ACC112 (cell line): Measurements from ENCODE around the gene ANKLE1.

ENCODE experiments used
- H2AFZ ChIP-seq: fragments of 200-600 bp; sonication (generic); one replicate; pipeline ENCODE4 v1.6.0; 2017; ENCODE audit warnings: antibody characterized with exemption, low read length; ENCODE audit not compliant: unreplicated experiment
- H3K27ac ChIP-seq: fragments of 200-600 bp; sonication (generic); 2 replicates; pipeline ENCODE4 v1.5.1; 2014; ENCODE audit warnings: low read depth, mild to moderate bottlenecking, antibody characterized with exemption, low read length, moderate library complexity
- H3K27me3 ChIP-seq: fragments of 200-600 bp; sonication (generic); 2 replicates; pipeline ENCODE4 v1.6.1; 2014; ENCODE audit warnings: mild to moderate bottlenecking, antibody characterized with exemption, low read length, moderate library complexity, mixed read lengths; ENCODE audit not compliant: insufficient read depth
- H3K36me3 ChIP-seq: fragments of 200-600 bp; sonication (generic); 2 replicates; pipeline ENCODE4 v1.6.1; 2016; ENCODE audit warnings: mild to moderate bottlenecking, antibody characterized with exemption, low read length, moderate library complexity, mixed read lengths; ENCODE audit not compliant: insufficient read depth
- H3K4me1 ChIP-seq: fragments of 200-600 bp; sonication (generic); one replicate; pipeline ENCODE4 v1.6.1; 2016; ENCODE audit warnings: low read length, mixed read lengths; ENCODE audit not compliant: insufficient read depth, unreplicated experiment, control insufficient read depth
- H3K4me3 ChIP-seq: fragments of 200-600 bp; sonication (generic); 2 replicates; pipeline ENCODE4 v1.5.1; 2014; ENCODE audit warnings: mild to moderate bottlenecking, low read depth, low read length
- H3K79me2 ChIP-seq: fragments of 200-600 bp; sonication (generic); one replicate; pipeline ENCODE4 v1.6.0; 2016; ENCODE audit warnings: low read length; ENCODE audit not compliant: control insufficient read depth, unreplicated experiment, insufficient read depth

The ANKLE1 gene

DNA sequence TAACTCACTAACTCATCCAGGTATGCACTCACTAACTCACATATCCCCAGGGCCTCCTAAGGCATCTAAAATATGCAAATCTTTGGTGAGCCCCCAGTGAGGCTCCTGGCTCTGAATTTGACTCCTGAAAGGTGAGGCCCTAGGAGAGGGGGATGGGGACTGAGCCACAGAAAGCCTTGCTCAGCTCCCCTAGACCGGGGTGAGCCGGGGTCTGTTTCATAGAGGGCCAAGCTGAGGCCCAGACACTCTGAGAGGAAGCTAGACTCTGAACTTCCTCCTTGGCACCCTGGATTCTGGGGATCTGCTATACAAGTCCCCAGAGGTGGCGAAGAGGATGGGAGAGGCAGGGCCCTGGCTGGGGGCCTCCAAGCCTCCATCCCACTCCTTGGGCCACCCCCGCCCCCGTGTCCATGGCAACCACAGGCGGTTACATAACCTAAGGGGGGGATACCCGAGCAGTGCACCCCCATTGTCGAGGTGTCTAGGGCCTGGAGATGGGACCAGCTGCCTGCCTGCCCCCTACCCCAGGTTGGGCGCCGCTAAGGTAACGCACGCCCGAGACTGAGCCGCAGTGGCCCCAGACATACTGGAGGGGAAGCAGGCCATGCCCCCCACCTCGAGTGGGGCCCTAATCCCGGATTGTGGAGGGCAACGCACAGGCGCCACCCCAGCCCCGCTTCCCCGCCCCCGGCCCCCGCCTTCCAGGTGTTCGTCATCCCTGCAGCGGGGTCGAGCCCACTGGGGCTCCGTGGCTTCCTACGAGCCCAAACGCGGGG, 20.9 kb downstream of the ANKLE1 start:
- Histone ChIP-seq H3K36me3 (no peaks in the 10 kb centered on the region), H3K27ac (no peak overlapping the region)

DNA sequence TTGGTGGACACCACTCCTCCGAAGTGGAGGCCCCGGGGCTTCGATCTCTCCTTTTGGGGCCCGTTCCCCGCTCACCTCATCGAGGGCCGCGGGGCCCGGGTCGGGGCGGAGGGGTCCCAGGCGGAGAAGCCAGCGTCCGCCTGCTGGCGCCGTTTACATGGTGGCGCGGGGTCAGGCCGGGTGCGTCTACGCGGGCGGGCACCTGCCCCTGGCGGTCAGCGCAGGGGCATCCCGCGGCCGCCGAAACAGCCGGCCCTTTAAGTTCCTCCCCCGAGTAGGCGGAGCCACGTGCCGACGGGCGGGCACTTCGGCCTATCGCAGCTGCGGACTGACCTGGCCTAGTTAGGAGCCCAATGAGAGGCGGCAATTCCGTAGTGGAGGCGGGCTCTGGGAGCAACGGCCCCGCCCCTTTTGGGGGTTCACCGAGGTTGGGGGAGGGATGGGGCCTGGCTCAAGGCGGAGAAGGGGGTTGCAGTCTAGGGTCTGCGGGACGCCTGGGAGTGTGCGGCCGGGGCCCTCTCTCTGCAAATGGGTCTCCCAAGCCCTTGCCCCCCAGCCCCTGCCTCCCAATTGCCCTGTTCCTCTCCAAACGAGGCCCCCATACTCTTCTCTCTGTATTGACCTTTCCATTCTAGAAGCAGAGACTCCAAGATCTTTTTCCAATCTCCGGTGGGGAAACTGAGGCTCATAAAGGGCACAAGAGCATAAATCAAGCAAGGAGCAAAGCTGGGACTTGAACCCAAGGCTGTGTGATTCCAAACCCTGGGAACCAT, 21.7 kb downstream of the ANKLE1 start, which contains the start of gene ABHD8:
ABHD8 (minus strand) TSS at position 259 of the 773 bp plus-strand sequence. CDS start 1,809 bp downstream, outside the sequence.
- Histone ChIP-seq H3K4me3 (peak within 1 kb of the TSS; percentile 89), H3K4me1 (peaks cover 20% of the 10 kb centered on the region), H3K27ac (no peak within 1 kb of the TSS), H3K36me3 (no peaks in the 10 kb centered on the region), H3K79me2 (peaks cover 2% of the 10 kb centered on the region), H3K27me3 (no peaks in the 10 kb centered on the region), H2AFZ (peak within 1 kb of the TSS; percentile 42)

More for the DNA sequence above, 20.9 kb downstream of the ANKLE1 start:
- H3K79me2 ChIP-seq, result peaks cover under 1% of the 10 kb centered on the region
- H3K4me3 ChIP-seq, result peak overlapping the region; percentile 89
- no peak overlapping the region for H2AFZ ChIP-seq
- H3K4me1 ChIP-seq, result peaks cover 20% of the 10 kb centered on the region
- H3K27me3 ChIP-seq, result no peaks in the 10 kb centered on the region

DNA sequence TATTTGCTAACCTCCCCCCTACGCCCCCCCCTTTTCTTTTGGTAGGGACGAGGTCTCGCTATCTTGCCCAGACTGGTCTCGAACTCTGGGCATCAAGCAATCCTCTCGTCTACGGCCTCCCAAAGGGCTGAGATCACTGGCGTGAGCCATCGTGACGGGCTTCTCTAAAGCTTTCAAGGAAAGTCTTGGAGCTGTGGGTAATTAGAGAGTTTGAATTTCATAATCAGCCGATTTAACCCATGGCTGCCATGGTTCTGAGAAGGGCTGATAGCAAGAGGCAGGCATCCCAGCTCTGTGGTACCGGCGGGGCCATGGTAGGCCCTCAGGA, 22.2 kb downstream of the ANKLE1 start:
- Histone ChIP-seq H3K4me3 (no peak overlapping the region), H2AFZ (peak overlapping the region; percentile 42), H3K27me3 (no peaks in the 10 kb centered on the region), H3K27ac (no peak overlapping the region), H3K36me3 (no peaks in the 10 kb centered on the region), H3K79me2 (peaks cover 2% of the 10 kb centered on the region), H3K4me1 (peaks cover 20% of the 10 kb centered on the region)

DNA sequence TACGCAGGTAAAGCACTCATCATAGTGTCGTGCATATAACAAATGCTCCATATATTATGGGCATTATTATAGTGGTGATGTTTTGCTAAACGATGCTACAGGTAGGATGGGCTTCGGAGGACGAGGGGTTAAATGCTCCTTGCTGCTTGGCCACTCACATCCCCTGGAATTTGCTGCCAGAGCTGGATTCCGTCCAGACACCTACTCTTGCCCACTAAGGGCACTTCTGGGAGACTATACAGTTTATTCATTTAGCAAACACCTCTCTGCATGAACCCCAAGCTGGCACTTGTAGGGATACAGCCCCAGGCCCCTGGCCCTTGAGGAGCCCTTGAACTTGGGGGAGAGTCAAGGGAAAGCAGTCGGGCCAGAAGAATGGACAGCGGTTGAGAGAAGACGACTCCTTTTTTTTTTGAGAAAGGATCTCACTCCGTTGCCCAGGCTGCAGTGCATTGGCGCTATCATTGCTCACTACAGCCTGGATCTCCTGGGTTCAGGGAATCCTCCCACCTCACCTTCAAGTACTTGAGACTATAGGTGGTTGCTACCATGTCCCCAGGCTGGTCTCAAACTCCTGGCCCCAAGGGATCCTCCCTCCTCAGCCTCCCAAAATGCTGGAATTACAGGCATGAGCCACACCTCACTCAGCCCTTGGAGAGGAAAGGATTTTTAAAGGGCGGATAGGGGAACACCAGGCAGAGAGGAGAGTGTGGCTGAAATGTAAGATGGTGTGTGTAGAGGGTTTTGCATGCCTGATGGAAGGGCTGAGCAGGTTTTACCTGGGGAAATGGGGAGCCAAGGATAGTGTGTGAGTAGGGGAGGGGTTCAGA, 22.9 kb downstream of the ANKLE1 start:
- H3K36me3 ChIP-seq, result no peaks in the 10 kb centered on the region
- H3K27me3 ChIP-seq, result no peaks in the 10 kb centered on the region
- peaks cover 3% of the 10 kb centered on the region for H3K79me2 ChIP-seq
- H3K4me1 ChIP-seq, result peaks cover 20% of the 10 kb centered on the region
- no peak overlapping the region for H3K4me3 ChIP-seq
- H2AFZ ChIP-seq, result no peak overlapping the region
- H3K27ac ChIP-seq, result no peak overlapping the region

DNA sequence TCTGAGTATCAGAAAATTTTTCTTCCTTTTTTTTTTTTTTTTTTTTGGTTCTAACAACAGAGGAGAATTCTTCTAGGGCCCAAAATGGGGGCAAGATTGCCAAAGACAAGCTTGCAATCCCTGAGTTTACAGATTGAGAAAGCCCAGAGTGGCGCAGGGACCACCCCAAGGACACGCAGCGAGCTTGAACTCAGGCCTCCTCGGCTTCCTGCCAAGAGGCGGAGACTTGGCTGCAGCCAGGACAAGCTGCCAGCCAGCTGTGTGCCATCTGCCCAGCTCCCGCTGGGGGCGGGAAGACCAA, 23.5 kb downstream of the ANKLE1 start:
- Histone ChIP-seq H3K27ac (no peak overlapping the region), H2AFZ (no peak overlapping the region), H3K79me2 (peaks cover 9% of the 10 kb centered on the region)

DNA sequence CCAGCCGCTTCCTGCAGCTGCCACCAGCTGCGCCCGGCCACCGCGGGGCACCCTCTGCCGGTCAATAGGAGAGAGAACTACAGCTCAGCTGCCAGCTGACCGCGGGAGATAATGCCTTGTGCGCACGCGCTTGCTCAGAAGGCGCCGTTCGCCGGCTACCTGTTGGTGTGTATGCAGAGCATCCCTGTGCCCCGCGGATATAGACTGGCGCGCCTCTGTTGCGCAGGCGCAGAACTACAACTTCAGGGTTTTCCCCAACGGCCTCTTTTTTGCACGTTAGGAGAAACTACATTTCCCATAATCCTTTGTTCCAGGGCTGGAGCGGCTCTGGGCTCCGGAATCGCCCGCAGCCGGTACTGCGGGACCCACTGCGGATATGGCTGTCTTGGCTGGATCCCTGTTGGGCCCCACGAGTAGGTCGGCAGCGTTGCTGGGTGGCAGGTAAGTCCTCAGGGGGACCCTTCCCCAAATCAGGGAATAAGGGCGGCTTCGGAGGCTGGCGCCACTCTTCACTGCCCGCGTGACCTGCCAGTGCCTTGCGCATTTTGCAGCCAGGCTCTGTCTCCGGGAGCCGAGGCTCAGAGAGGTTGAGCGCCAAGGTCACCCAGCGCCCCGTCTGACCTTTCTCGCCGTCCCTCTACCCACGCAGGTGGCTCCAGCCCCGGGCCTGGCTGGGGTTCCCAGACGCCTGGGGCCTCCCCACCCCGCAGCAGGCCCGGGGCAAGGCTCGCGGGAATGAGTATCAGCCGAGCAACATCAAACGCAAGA, 24.0 kb downstream of the ANKLE1 start, which contains the start of gene MRPL34:
MRPL34 (plus strand) TSS at position 356 of the 768 bp plus-strand sequence; CDS start at position 377, 21 bp downstream.
- peaks cover 14% of the 10 kb centered on the region for H3K79me2 ChIP-seq

More for the DNA sequence above, 23.5 kb downstream of the ANKLE1 start:
- peaks cover 21% of the 10 kb centered on the region for H3K4me1 ChIP-seq
- H3K4me3 ChIP-seq, result peak overlapping the region; percentile 99; the same call in 1 of the 2 replicates
- H3K27me3 ChIP-seq, result no peaks in the 10 kb centered on the region
- no peaks in the 10 kb centered on the region for H3K36me3 ChIP-seq

DNA sequence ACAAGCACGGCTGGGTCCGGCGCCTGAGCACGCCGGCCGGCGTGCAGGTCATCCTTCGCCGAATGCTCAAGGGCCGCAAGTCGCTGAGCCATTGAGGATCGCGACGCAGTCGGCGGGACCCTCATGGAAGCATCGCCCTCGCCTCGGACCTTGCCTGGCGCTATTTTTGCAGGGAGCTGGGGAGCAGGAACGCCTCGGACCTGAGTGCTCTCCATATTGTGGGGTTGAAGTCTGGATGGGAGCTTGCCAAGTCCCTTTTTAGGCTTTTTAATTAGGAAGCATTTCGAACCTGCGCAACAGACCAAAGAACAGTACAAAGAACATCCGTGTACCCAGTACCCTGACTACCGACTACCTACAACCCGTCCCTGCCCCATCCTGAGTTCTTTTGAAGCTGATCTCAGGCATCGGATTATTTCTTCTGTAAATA, 24.6 kb downstream of the ANKLE1 start:
- Histone ChIP-seq H3K27ac (peak overlapping the region; percentile 72; the same call in 1 of the 2 replicates), H2AFZ (peak overlapping the region; percentile 95), H3K4me1 (peaks cover 29% of the 10 kb centered on the region), H3K79me2 (peaks cover 20% of the 10 kb centered on the region), H3K4me3 (peak overlapping the region; percentile 99), H3K27me3 (no peaks in the 10 kb centered on the region), H3K36me3 (no peaks in the 10 kb centered on the region)

More for the DNA sequence above, 24.0 kb downstream of the ANKLE1 start, which contains the start of gene MRPL34:
- Histone ChIP-seq H3K4me1 (peaks cover 26% of the 10 kb centered on the region), H3K36me3 (no peaks in the 10 kb centered on the region), H3K4me3 (peak within 1 kb of the TSS; percentile 99), H2AFZ (peak within 1 kb of the TSS; percentile 95), H3K27me3 (no peaks in the 10 kb centered on the region), H3K27ac (peak within 1 kb of the TSS; percentile 72; the same call in 1 of the 2 replicates)

DNA sequence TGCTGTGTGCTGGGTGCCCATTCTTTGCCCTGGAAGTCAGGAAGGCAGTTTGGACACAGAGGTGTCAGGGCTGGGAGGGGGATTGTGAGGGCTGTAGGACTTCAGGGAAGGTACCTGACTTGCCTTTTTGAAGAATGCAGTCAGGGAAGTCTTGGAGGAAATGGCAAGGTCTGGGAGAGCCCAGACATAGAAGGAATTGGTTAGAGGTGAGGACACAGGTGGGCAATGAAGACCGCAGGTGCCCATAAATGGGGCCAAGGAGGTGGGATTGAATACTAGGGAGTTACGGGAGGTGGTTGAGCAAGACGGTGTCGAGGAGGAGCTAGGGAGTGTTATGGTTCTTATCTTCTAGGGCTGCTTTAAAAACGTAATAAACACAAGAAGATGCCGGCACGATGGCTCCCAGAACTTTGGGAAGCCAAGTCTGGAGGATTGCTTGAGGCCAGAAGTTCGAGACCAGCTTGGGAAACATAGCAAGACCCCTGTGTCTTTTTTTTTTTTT, 26.2 kb downstream of the ANKLE1 start:
- Histone ChIP-seq H3K4me3 (no peak overlapping the region), H3K27me3 (no peaks in the 10 kb centered on the region), H3K27ac (no peak overlapping the region), H3K4me1 (peaks cover 39% of the 10 kb centered on the region), H3K79me2 (peaks cover 34% of the 10 kb centered on the region), H2AFZ (no peak overlapping the region), H3K36me3 (no peaks in the 10 kb centered on the region)

DNA sequence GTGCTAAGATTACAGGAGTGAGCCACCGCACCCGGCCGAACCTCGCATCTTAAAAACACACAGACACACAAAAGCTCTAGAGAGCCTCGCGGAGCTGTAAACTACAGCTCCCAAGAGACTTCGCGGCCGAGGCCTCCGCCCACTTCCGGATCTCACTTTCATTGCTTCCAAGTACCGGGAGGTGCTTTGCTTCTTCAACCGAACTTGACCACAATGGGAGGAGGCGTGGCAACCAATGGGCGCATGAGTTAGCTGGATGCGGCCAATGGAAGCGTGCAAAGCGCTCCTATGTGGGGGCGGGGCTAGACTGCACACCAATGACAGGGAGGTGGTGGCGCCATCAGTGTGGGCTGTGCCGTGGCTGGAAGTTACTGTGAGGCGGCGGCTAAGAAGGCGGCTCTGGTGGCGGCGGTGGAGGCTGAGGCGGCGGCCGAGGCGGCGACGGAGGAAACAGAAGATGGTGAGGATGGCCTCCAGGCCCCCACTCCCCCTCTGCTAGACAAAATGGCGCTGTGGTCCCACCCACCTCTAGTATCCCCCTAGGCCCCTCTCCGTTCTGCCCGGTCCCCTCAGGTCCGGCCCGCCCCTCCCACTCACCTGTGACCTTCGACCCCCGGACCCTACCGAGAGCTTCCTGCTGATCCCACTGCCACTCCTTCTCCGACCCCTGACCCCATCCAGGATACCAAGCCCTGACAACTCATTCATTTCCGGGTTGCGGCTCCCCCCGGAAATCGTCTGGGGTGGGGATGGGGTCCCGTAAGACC, 27.7 kb downstream of the ANKLE1 start, which contains the start of gene DDA1:
DDA1 (plus strand) TSS at position 366 of the 767 bp plus-strand sequence; CDS start at position 458, 92 bp downstream.
- Histone ChIP-seq H3K27ac (peak within 1 kb of the TSS; percentile 52), H2AFZ (no peak within 1 kb of the TSS), H3K4me1 (peaks cover 34% of the 10 kb centered on the region), H3K4me3 (peak within 1 kb of the TSS; percentile 88), H3K79me2 (peaks cover 37% of the 10 kb centered on the region), H3K27me3 (no peaks in the 10 kb centered on the region), H3K36me3 (no peaks in the 10 kb centered on the region)
